Measurements from ENCODE around the gene MCOLN1.

- TF ChIP-seq EP300 (IDR thresholded peaks at IDR 0.05; ENCODE audit: borderline replicate concordance), result no peak
- no peak for TF ChIP-seq EGR1 (IDR thresholded peaks at IDR 0.05)
- TF ChIP-seq MAX (IDR thresholded peaks at IDR 0.05), result no peak
- no peak for TF ChIP-seq RAD21 (IDR thresholded peaks at IDR 0.05; ENCODE audit: low read depth)
- TF ChIP-seq TEAD4 (IDR thresholded peaks at IDR 0.05), result no peak
- no peak for TF ChIP-seq NFIC (IDR thresholded peaks at IDR 0.05)
- no peak for TF ChIP-seq CREB1 (IDR thresholded peaks at IDR 0.05; ENCODE audit: low read depth)
- no peak for TF ChIP-seq USF1 (IDR thresholded peaks at IDR 0.05)
Measured at GRCh38 chr19:7545300-7545699, 22.9 kb downstream of the MCOLN1 start.
